ENCODE measurements around the gene KIT. TPM values are rescaled to one million over a fixed set of nuclear protein-coding genes. Genes with fewer than 3 reads are reported as not detected.
A peak's percentile ranks its signal among the peaks of the same experiment; 100 is the strongest.

KIT gene
- 20.7 and 20.9 TPM in 2 replicates for total RNA-seq
- long read RNA-seq, partial matches to known transcripts, result 13 of 22 reads
- long read RNA-seq, other reads (novel, unspliced or antisense), result 7 of 22 reads

- Mint-ChIP-seq H3K4me1 (ENCODE audit: low read depth) (peaks cover 14% of the 10 kb centered on the region), H3K9me3 (ENCODE audit: low read depth) (no peaks in the 10 kb centered on the region), H3K4me3 (ENCODE audit: low read depth) (peak within 1 kb of the TSS; percentile 85), H3K36me3 (ENCODE audit: insufficient read depth) (no peaks in the 10 kb centered on the region), H3K27ac (peak within 1 kb of the TSS; percentile 93), H3K27me3 (peaks cover 34% of the 10 kb centered on the region)
- DNase-seq (ENCODE audit: low spot score, unreplicated experiment), result peak; percentile 78
- no peak for TF ChIP-seq CTCF (IDR thresholded peaks at IDR 0.05; ENCODE audit: unreplicated experiment)
These were observed at the start of gene KIT for GRCh38 chr4:54657551-54658251. Gene KIT (plus strand): TSS chr4:54657957. CDS start chr4:54658015, 58 bp downstream.

- no peak overlapping the region for H3K27ac Mint-ChIP-seq
- no peak for TF ChIP-seq CTCF (IDR thresholded peaks at IDR 0.05; ENCODE audit: unreplicated experiment)
- no peak for DNase-seq (ENCODE audit: low spot score, unreplicated experiment)
- no peaks in the 10 kb centered on the region for H3K4me1 Mint-ChIP-seq (ENCODE audit: low read depth)
- H3K27me3 Mint-ChIP-seq, result no peaks in the 10 kb centered on the region
- no peaks in the 10 kb centered on the region for H3K9me3 Mint-ChIP-seq (ENCODE audit: low read depth)
- no peaks in the 10 kb centered on the region for H3K36me3 Mint-ChIP-seq (ENCODE audit: insufficient read depth)
- no peak overlapping the region for H3K4me3 Mint-ChIP-seq (ENCODE audit: low read depth)
These were observed 48.4 kb upstream of the KIT start for GRCh38 chr4:54609310-54609709.

- H3K36me3 Mint-ChIP-seq (ENCODE audit: insufficient read depth), result no peaks in the 10 kb centered on the region
- peaks cover 2% of the 10 kb centered on the region for H3K27me3 Mint-ChIP-seq
- TF ChIP-seq CTCF (IDR thresholded peaks at IDR 0.05; ENCODE audit: unreplicated experiment), result no peak
- H3K9me3 Mint-ChIP-seq (ENCODE audit: low read depth), result no peaks in the 10 kb centered on the region
- H3K4me3 Mint-ChIP-seq (ENCODE audit: low read depth), result no peak overlapping the region
- no peaks in the 10 kb centered on the region for H3K4me1 Mint-ChIP-seq (ENCODE audit: low read depth)
- DNase-seq (ENCODE audit: low spot score, unreplicated experiment), result no peak
- H3K27ac Mint-ChIP-seq, result no peak overlapping the region
These were observed 43.6 kb upstream of the KIT start for GRCh38 chr4:54614149-54614548.

GRCh38 chr4:54620773-54621172, 37.0 kb upstream of the KIT start:
- Mint-ChIP-seq H3K9me3 (ENCODE audit: low read depth) (no peaks in the 10 kb centered on the region), H3K27ac (no peak overlapping the region), H3K36me3 (ENCODE audit: insufficient read depth) (no peaks in the 10 kb centered on the region), H3K27me3 (peaks cover 2% of the 10 kb centered on the region), H3K4me3 (ENCODE audit: low read depth) (no peak overlapping the region), H3K4me1 (ENCODE audit: low read depth) (peaks cover 5% of the 10 kb centered on the region)
- TF ChIP-seq CTCF (IDR thresholded peaks at IDR 0.05; ENCODE audit: unreplicated experiment), result no peak
- DNase-seq (ENCODE audit: low spot score, unreplicated experiment), result no peak

GRCh38 chr4:54625391-54625790, 32.4 kb upstream of the KIT start:
- H3K36me3 Mint-ChIP-seq (ENCODE audit: insufficient read depth), result no peaks in the 10 kb centered on the region
- H3K4me3 Mint-ChIP-seq (ENCODE audit: low read depth), result no peak overlapping the region
- H3K27ac Mint-ChIP-seq, result no peak overlapping the region
- no peaks in the 10 kb centered on the region for H3K9me3 Mint-ChIP-seq (ENCODE audit: low read depth)
- no peak for DNase-seq (ENCODE audit: low spot score, unreplicated experiment)
- no peak for TF ChIP-seq CTCF (IDR thresholded peaks at IDR 0.05; ENCODE audit: unreplicated experiment)
- H3K27me3 Mint-ChIP-seq, result no peaks in the 10 kb centered on the region
- H3K4me1 Mint-ChIP-seq (ENCODE audit: low read depth), result peaks cover 10% of the 10 kb centered on the region
